Measurements from ENCODE around the gene DNAH5.

DNAH5 gene

DNA sequence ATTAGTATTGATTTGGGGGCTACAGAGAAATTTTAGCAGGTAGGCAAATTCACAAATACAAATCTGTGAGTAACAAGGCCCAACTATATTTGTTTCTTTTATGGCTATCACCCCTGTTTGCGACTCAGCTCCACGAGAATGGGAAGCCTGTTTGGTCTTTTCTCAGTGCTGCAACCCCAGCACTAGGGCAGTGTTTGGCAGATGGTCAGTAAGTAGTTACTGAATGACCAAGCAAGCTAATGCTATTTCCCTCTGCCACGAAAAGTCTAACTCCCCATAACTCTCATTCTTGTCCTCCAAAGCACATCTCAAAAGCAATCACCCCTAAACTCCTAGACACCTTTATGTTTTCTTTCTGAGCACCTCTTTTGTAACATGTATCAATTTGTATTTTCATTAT, 245.6 kb downstream of the DNAH5 start:
- Histone ChIP-seq H3K36me3 (replicated peaks) (no peaks in the 10 kb centered on the region), H3K27me3 (replicated peaks) (no peaks in the 10 kb centered on the region), H3K27ac (no peak overlapping the region), H3K4me3 (ENCODE audit: low read depth, low read length) (no peak overlapping the region)
- DNase-seq: no peak
- TF ChIP-seq CTCF (IDR thresholded peaks at IDR 0.05; ENCODE audit: low read depth, low read length, missing control alignments): no peak
- in situ Hi-C loops (cut with HindIII; ENCODE audit: low pct_ligation_motif_present, low sequenced_read_pairs): no loop called here

DNA sequence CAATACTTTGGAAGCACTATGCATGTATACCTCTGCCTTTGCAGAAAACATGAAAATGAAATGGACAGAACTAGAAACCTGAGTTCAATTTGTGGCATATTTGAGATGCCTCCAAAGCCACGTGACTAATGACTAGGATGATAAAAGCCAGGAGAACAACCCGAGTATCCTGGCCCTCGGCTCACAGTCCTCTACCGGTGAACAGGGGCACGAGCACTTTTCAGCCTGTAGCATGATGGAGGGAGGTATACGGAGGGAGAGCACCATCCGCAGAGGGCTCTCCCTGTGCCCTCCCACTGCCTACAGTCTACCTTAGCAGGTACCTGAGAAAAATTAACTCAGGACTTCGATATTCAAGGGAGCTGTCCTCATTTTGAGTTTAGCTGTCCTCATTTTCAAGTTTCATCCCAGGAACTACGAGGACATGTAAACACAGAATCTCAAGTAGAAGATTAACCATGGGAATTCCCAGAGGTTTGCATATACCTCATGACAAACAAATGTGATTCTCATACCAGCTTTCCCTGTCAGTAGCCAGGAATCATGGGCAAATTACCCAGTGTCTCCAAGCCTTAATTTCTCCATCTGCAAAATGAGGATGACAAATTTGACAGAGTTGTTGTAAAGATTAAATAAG, 249.3 kb downstream of the DNAH5 start:
- H3K36me3 ChIP-seq (replicated peaks): no peaks in the 10 kb centered on the region
- DNase-seq: no peak
- no peak overlapping the region for H3K4me3 ChIP-seq (ENCODE audit: low read depth, low read length)
- in situ Hi-C loops (cut with HindIII; ENCODE audit: low pct_ligation_motif_present, low sequenced_read_pairs): no loop called here
- H3K27me3 ChIP-seq (replicated peaks): no peaks in the 10 kb centered on the region
- H3K27ac ChIP-seq: no peak overlapping the region
- no peak for TF ChIP-seq CTCF (IDR thresholded peaks at IDR 0.05; ENCODE audit: low read depth, low read length, missing control alignments)

- TF ChIP-seq CTCF (IDR thresholded peaks at IDR 0.05; ENCODE audit: low read depth, low read length, missing control alignments): no peak
- Histone ChIP-seq H3K36me3 (replicated peaks) (no peaks in the 10 kb centered on the region), H3K27me3 (replicated peaks) (no peaks in the 10 kb centered on the region), H3K27ac (no peak overlapping the region), H3K4me3 (ENCODE audit: low read depth, low read length) (no peak overlapping the region)
- in situ Hi-C loops (cut with HindIII; ENCODE audit: low pct_ligation_motif_present, low sequenced_read_pairs): no loop called here
- no peak for DNase-seq
These were observed 252.3 kb downstream of the DNAH5 start for GRCh38 chr5:13692172-13692571.

DNA sequence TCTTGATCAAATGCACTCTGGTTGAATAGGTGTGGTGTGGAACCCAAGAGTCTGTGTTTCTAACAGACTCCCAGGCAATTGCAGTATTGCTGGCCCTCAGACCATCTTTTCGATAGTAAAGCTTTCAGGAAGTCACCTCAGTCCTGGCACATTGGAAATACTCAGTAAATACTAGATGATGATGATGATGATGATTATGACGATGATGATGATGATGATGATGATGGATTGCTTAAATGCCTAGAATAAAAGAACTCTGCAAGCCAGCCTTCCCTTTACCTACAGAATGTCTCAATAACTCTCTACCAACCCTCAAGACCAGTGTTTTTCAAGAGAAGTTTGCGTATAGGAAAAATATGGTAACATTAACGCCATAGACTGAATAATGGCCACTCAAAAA, 268.0 kb downstream of the DNAH5 start:
- TF ChIP-seq CTCF (IDR thresholded peaks at IDR 0.05; ENCODE audit: low read depth, low read length, missing control alignments): no peak
- no peak for DNase-seq
- Histone ChIP-seq H3K27me3 (replicated peaks) (no peaks in the 10 kb centered on the region), H3K4me3 (ENCODE audit: low read depth, low read length) (no peak overlapping the region), H3K36me3 (replicated peaks) (no peaks in the 10 kb centered on the region), H3K27ac (no peak overlapping the region)
- in situ Hi-C loops (cut with HindIII; ENCODE audit: low pct_ligation_motif_present, low sequenced_read_pairs): no loop called here

DNA sequence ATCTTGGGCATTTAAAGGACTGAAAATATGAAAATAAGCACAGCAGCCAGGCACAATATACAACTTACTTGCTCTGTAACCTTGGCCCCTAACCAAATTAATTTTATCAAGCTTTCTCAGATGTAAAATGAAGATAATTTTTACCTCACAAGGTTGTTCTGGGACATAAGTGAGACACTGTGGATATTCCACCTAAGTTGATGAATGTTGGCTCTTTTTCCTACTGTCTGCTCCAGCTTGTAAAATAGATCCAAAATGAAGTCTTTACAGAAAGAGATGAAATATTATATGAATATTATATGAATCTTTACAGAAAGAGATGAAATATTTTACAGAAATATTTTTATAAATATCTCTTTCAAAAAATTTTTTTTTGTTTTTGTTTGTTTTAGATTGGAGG, 270.1 kb downstream of the DNAH5 start:
- Histone ChIP-seq H3K4me3 (ENCODE audit: low read depth, low read length) (no peak overlapping the region), H3K27me3 (replicated peaks) (no peaks in the 10 kb centered on the region), H3K27ac (no peak overlapping the region), H3K36me3 (replicated peaks) (no peaks in the 10 kb centered on the region)
- DNase-seq: no peak
- in situ Hi-C loops (cut with HindIII; ENCODE audit: low pct_ligation_motif_present, low sequenced_read_pairs): no loop called here
- no peak for TF ChIP-seq CTCF (IDR thresholded peaks at IDR 0.05; ENCODE audit: low read depth, low read length, missing control alignments)

DNA sequence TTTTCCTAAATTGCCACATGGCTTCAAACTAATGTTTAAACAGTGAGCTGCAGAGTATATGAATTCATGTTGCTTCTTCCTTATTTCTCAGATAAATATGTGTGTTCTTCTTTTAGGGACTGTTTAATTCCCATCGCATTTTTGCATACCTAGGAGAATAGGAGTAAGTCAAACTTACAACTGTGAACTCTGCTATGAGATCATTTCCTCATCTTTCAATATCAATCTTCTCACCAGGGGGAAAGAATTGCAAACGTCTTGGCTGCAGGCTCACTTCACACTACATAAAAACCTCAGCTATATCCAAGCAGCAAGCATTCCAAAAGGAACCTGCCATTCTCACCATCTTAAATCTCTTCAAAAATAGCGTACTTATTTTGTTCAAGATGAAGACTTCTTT, 271.0 kb downstream of the DNAH5 start:
- no peak overlapping the region for H3K4me3 ChIP-seq (ENCODE audit: low read depth, low read length)
- no peaks in the 10 kb centered on the region for H3K36me3 ChIP-seq (replicated peaks)
- in situ Hi-C loops (cut with HindIII; ENCODE audit: low pct_ligation_motif_present, low sequenced_read_pairs): no loop called here
- TF ChIP-seq CTCF (IDR thresholded peaks at IDR 0.05; ENCODE audit: low read depth, low read length, missing control alignments): no peak
- no peaks in the 10 kb centered on the region for H3K27me3 ChIP-seq (replicated peaks)
- no peak for DNase-seq
- no peak overlapping the region for H3K27ac ChIP-seq
